Hepatocyte (in vitro differentiated cells): Measurements from ENCODE around the gene SRD5A1. TPM values are rescaled to one million over a fixed set of nuclear protein-coding genes. Genes with fewer than 3 reads are reported as not detected.

Experiments
- DNase-seq: peaks from one replicate; pipeline ENCODE4 v3.0.0-alpha.2; 2016; ENCODE audit warnings: low spot score
- H2AFZ ChIP-seq: fragments of 200-600 bp; sonication (generic); 2 replicates; pipeline ENCODE4 v1.6.0; 2016; ENCODE audit warnings: antibody characterized with exemption, mild to moderate bottlenecking
- H3K27ac ChIP-seq: fragments of 200-600 bp; sonication (generic); 2 replicates; pipeline ENCODE4 v1.5.1; 2016; ENCODE audit warnings: mild to moderate bottlenecking
- H3K27me3 ChIP-seq: fragments of 200-600 bp; sonication (generic); 2 replicates; pipeline ENCODE4 v1.6.1; 2016
- H3K36me3 ChIP-seq: fragments of 200-600 bp; sonication (generic); replicated peaks from 2 replicates; pipeline ENCODE4 v1.5.1; 2016; ENCODE audit warnings: low read depth; ENCODE audit not compliant: insufficient read depth
- H3K4me1 ChIP-seq: fragments of 200-600 bp; sonication (generic); 2 replicates; pipeline ENCODE4 v1.5.1; 2016; ENCODE audit warnings: mild to moderate bottlenecking, moderate library complexity; ENCODE audit not compliant: insufficient read depth
- H3K4me2 ChIP-seq: fragments of 200-600 bp; sonication (generic); 2 replicates; pipeline ENCODE4 v1.6.0; 2016
- H3K4me3 ChIP-seq: fragments of 200-600 bp; sonication (generic); 2 replicates; pipeline ENCODE4 v1.5.1; 2016; ENCODE audit warnings: mild to moderate bottlenecking
- H3K79me2 ChIP-seq: fragments of 200-600 bp; sonication (generic); 2 replicates; pipeline ENCODE4 v1.6.0; 2017; ENCODE audit warnings: mild to moderate bottlenecking
- H3K9me2 ChIP-seq: fragments of 200-600 bp; sonication (generic); replicated peaks from 2 replicates; pipeline ENCODE4 v1.6.0; 2017; ENCODE audit warnings: mild to moderate bottlenecking; ENCODE audit not compliant: insufficient read depth
- H3K9me3 ChIP-seq: fragments of 200-600 bp; sonication (generic); 2 replicates; pipeline ENCODE4 v1.5.1; 2016; ENCODE audit warnings: low read depth, mild to moderate bottlenecking
- H4K20me1 ChIP-seq: fragments of 200-600 bp; sonication (generic); 2 replicates; pipeline ENCODE4 v1.6.0; 2016; ENCODE audit warnings: mild to moderate bottlenecking; ENCODE audit not compliant: insufficient read depth, poor library complexity, severe bottlenecking
- EZH2 ChIP-seq: fragments of 200-600 bp; sonication (generic); IDR thresholded peaks from 2 replicates; pipeline ENCODE4 v1.6.1; 2016; ENCODE audit warnings: antibody characterized with exemption, mild to moderate bottlenecking, borderline replicate concordance
- EZH2phosphoT487 ChIP-seq: fragments of 200-600 bp; sonication (generic); IDR thresholded peaks from one replicate; pipeline ENCODE4 v1.6.1; 2018; ENCODE audit warnings: antibody characterized with exemption, mild to moderate bottlenecking, low read depth, moderate library complexity; ENCODE audit not compliant: unreplicated experiment, severe bottlenecking
- WGBS: methylation state at CpG from one replicate; pipeline ENCODE4 v1.1.6; 2016; ENCODE audit warnings: low lambda C conversion rate; ENCODE audit errors: missing lambda C conversion rate; 5-methylcytosine and 5-hydroxymethylcytosine counted together
- polyA plus RNA-seq: library from polyadenylated mRNA; unstranded; fragments of >200 nt; fragmentation: Nextera tagmentation; extraction: Ambion mirVana; gene quantifications from 2 replicates; pipeline ENCODE4 v1.2.1, GENCODE V29; 2016
- total RNA-seq: library from RNA; depleted of rRNA; stranded (reverse); fragments of >200 nt; gene quantifications from 2 replicates; pipeline ENCODE4 v1.2.3, GENCODE V29; 2014
- TF ChIP-seq, protein P1 (sequence below): fragments of 200-600 bp; sonication (generic); IDR thresholded peaks from 2 replicates; pipeline ENCODE4 v1.5.1; 2016; ENCODE audit warnings: antibody characterized with exemption, mild to moderate bottlenecking; ENCODE audit not compliant: poor library complexity

SRD5A1 gene
- total and polyA plus RNA-seq, 2 experiments from 2014 or later = 8.6 to 12.1 TPM

DNA sequence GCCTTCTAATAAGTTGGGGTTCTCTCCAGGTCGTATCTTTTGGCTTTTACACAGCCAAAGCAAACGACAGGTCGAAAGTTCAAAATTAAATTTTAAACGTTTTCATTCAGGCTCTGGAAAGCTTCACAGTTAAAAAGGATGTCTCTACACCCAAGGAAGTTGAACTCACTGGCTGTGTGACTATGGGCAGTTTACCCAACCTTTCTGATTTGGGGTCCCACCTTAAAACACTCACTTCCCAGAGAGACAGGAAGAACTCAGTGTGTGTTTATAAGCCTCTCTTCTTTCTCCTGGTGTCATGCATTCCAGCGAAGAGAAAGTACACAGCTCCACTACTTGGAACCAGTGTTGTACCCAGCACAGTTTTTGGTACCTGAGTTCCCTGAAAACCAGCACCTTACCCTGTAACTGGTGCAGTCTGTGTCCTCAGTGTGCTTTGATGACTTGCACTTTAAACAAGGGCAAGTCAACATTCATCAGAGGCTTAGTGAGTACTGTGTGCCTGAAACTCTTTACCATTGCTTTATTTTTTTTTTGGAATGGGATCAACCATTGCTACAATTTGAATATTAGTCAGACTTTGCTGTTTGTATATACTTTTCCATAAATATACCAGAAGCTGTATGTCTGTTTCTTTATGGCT, 1.7 kb downstream of the SRD5A1 start:
- no peak for DNase-seq
- TF ChIP-seq EZH2phosphoT487 = no peak
- TF ChIP-seq, protein P1, sequence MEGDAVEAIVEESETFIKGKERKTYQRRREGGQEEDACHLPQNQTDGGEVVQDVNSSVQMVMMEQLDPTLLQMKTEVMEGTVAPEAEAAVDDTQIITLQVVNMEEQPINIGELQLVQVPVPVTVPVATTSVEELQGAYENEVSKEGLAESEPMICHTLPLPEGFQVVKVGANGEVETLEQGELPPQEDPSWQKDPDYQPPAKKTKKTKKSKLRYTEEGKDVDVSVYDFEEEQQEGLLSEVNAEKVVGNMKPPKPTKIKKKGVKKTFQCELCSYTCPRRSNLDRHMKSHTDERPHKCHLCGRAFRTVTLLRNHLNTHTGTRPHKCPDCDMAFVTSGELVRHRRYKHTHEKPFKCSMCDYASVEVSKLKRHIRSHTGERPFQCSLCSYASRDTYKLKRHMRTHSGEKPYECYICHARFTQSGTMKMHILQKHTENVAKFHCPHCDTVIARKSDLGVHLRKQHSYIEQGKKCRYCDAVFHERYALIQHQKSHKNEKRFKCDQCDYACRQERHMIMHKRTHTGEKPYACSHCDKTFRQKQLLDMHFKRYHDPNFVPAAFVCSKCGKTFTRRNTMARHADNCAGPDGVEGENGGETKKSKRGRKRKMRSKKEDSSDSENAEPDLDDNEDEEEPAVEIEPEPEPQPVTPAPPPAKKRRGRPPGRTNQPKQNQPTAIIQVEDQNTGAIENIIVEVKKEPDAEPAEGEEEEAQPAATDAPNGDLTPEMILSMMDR = no peak
- TF ChIP-seq EZH2 = no peak
- WGBS = 71% methylated on average over 5 of the region's 5 CpGs
- no peak overlapping the region for H2AFZ ChIP-seq
- H3K79me2 ChIP-seq = peaks cover 42% of the 10 kb centered on the region
- no peak overlapping the region for H3K4me3 ChIP-seq
- H3K9me2 ChIP-seq = no peaks in the 10 kb centered on the region
- no peaks in the 10 kb centered on the region for H3K9me3 ChIP-seq
- no peaks in the 10 kb centered on the region for H3K36me3 ChIP-seq
- H3K4me1 ChIP-seq = peaks cover 8% of the 10 kb centered on the region
- H3K27ac ChIP-seq = no peak overlapping the region
- peak overlapping the region; percentile 99 for H3K4me2 ChIP-seq
- H3K27me3 ChIP-seq = no peaks in the 10 kb centered on the region
- H4K20me1 ChIP-seq = peaks cover 10% of the 10 kb centered on the region

DNA sequence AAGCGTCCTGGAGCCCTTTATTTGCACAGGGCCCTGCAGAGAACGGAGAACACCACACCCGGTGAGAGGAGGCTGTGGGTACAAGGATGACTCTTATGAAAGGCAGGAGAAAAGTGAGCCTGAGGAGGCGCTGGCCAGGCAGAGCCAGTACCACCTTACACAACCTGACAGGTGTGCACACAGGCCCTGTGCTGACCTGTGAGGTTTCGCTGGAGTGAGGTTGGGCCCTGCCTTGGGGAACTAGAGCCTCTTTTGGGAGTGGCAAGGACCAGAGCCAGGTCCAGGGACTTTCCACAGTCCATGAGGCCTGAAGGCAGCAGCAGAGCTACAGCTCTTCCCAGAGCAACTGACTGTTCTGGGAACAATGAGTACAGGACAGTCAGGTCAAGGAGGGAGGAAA, 3.1 kb downstream of the SRD5A1 start:
- Histone ChIP-seq H3K4me1 (peaks cover 8% of the 10 kb centered on the region), H3K36me3 (no peaks in the 10 kb centered on the region), H3K27me3 (no peaks in the 10 kb centered on the region), H3K4me3 (no peak overlapping the region), H3K9me3 (no peaks in the 10 kb centered on the region), H3K79me2 (peaks cover 28% of the 10 kb centered on the region), H4K20me1 (peaks cover 8% of the 10 kb centered on the region), H3K4me2 (no peak overlapping the region), H2AFZ (no peak overlapping the region), H3K27ac (no peak overlapping the region), H3K9me2 (no peaks in the 10 kb centered on the region)
- TF ChIP-seq EZH2phosphoT487 (no peak), EZH2 (no peak)
- TF ChIP-seq, protein P1 = no peak
- 65% methylated on average over 5 of the region's 5 CpGs for WGBS
- DNase-seq = no peak

DNA sequence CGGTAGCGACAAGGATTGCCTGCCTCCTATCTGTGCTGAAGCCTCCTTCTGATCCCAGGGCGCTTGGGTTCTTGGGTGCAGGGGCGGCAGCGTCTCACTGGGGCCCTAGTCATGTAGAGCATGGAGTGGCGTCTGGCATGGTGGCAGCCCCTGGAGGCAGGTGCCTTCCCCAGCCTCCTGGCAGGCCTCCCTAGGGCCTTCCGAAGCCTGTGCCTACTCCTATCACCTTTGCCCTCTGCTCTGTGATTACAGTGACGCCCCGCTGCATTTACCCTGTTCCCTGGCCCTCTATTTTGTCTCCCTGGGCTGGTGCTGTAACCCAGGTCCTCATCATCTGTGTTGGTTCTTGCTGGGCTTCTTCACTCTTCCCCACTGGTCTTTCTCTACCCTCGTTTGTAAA, 3.8 kb downstream of the SRD5A1 start:
- WGBS = 95% methylated on average over 10 of the region's 10 CpGs
- Histone ChIP-seq H3K27ac (no peak overlapping the region), H3K9me3 (no peaks in the 10 kb centered on the region), H3K79me2 (peaks cover 21% of the 10 kb centered on the region), H4K20me1 (peaks cover 2% of the 10 kb centered on the region), H3K9me2 (no peaks in the 10 kb centered on the region), H3K4me3 (no peak overlapping the region), H2AFZ (no peak overlapping the region), H3K27me3 (no peaks in the 10 kb centered on the region), H3K4me2 (no peak overlapping the region), H3K4me1 (peaks cover under 1% of the 10 kb centered on the region), H3K36me3 (no peaks in the 10 kb centered on the region)
- TF ChIP-seq, protein P1 = no peak
- TF ChIP-seq EZH2phosphoT487 (no peak), EZH2 (no peak)
- no peak for DNase-seq
